Activated gamma-delta T cell treated with Interleukin-2 at 50 U/mL for 16 hours (primary cell): ENCODE results near the gene HAUS7.
A peak's percentile ranks its signal among the peaks of the same experiment; 100 is the strongest.

Experiments used
- DNase-seq: peaks from one replicate; pipeline ENCODE4 v3.0.0-alpha.2; 2020

The HAUS7 gene

DNA sequence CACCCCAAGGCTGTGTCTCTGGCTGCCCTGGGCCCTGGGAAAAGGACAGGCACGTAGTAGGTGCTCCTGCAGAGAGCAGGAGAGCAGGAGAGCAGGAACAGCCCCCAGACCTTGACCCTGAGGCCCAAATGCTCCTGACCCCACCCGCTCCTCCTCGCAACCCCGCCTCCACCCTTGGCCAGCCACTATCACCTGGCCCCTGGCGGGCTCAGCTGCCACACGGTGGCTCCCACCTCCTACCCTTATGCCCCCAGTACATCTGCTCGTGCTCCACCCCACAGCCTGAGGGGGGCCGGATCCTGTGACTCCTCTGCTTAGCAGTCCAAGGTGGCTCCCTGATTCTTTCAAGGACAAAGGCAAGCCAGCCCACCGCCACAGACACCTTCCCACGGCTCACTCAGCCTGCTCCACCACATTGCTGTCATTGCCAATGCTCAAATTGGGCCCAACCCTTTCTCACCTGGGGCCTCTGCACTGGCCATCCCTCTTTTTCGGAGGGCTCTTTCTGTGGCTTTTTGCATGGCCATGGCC, 5.4 kb upstream of the HAUS7 start:
- no peak for DNase-seq

DNA sequence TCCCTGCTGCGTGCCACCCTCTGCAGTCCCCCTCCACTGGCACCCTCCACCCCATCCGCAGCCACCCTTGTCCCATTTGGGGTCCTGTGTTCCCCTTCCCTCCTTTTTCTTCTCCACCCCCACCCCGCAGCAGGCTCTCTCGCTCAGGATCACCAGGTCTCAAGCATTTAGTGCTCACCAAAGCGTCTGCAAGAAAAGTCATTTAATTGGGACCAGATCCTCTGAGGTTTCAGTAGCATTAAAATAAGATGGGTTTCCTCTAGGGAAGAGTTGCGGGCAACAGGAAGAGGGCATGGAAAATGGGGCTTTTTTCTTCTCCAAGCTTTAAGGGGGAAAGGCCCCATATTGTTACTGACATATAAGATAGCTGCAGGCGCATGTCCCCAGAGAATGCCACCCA, 4.9 kb upstream of the HAUS7 start:
- no peak for DNase-seq

DNA sequence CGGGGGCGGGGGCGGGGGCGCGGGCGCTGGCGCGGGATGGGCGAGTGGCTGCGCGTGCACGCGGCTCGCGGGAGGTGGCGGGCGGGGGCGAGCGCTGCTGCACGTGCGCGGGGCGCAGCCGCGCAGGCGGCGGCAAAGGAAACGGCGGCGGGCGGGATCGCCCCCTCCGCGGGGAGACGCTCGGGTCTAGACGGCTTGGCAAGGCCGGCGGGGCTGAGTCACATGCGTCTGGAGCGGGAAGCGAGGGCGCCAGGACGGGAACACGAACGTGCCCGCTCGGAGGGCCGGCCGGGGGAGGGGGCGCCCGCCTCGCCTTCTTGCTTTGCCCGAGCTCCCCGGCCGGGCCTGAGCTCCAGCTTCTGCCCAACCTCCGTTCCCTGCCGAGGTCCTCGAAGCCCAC, 4.3 kb upstream of the HAUS7 start:
- peak; percentile 27 for DNase-seq

DNA sequence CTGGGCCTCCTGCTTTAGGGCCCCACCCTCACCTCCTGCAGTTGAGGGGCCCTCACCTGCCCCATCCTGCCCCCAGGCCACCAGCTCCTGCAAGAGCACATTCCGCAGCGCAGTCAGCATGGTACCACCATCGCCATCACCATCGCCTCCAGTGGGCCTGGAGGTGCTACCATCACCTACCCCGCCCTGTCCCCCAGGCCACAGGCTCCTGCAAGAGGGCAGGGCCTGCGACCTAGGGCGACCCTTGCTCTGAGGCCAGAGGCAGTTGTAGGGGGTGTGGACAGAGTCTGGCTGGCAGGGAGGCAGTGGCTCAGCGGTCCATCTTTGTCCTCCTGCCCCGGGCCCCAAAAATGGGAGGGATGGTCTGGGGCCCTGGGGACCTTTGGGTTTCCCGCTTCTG, 3.9 kb upstream of the HAUS7 start:
- no peak for DNase-seq

DNA sequence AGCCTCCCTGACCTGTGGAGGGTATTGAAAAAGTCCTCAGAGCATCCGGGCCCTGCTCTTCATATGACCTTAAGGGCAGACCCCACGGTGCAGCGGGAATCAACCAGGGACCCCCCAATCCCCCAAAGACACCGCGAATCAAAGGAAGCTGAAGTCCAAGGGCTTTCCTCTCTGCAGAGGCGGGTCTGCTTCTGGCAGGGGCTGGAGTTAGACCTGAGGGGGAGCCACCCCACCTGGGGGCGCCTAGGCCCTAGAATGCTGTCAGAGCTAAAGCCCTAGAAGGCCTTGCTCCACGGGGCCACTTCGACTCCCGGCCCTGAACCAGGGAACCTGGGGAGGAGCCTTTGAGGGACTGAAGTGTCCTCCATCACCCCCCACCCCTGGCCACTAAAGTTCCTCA, 2.8 kb upstream of the HAUS7 start:
- no peak for DNase-seq

DNA sequence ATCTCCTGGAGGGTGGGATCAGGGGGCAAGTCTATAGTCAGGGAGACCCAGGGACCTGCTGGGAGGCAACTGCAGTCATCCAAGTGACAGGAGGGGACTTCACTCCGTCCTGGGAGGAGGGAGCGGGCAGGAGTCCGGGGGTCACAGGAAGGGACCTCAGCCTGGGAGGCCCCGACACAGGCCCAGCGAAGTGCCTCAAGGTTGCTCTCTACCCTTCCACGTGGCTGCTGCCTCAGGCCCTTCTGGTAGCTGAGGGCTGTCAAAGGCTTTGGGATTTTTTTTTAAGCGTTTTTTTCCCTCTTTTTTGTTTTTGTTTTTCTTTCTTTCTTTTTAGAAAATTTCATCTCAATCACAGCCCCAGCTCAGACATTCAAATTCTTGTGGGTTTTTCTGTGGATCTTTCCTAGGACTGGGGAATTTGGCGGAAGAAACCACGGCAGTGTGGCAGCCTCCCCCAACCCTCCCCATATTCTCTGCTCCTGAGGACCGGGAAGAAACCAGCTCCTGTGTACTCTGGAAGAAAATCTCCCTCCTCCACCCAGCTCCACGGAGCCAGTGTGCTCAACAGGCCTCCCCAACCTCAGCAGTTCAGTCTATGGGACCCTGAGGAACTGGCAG, 1.4 kb upstream of the HAUS7 start:
- DNase-seq = no peak

DNA sequence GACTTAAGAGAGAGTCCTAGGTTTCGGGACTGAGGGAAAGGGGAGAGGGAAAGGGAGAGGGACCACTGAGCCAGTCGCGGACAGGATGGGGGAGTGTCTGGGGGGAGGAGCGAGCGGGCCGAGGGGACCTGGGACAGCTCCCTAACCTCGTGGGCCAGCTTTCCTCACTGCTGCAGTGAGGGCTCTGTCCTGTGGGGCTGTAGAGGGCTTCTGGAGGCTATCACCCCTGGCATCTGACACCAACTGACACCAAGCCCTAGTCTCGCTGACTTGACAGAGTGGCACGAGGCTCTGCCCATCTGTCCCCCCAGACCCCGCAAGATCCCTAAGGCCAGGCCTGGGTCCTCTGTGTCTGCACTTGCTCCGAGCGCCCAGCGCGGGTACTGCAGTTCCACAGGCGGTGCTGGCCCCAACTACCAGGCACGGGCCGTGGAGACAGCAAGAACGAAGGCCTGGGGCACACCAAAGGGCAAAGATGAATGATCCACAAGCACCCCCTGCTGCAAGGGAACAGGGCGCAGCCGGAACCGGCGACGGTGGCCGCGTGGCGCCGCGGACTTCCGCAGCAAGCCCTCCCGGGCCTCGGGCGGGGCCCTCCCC, 465 bp downstream of the HAUS7 start:
- no peak for DNase-seq

DNA sequence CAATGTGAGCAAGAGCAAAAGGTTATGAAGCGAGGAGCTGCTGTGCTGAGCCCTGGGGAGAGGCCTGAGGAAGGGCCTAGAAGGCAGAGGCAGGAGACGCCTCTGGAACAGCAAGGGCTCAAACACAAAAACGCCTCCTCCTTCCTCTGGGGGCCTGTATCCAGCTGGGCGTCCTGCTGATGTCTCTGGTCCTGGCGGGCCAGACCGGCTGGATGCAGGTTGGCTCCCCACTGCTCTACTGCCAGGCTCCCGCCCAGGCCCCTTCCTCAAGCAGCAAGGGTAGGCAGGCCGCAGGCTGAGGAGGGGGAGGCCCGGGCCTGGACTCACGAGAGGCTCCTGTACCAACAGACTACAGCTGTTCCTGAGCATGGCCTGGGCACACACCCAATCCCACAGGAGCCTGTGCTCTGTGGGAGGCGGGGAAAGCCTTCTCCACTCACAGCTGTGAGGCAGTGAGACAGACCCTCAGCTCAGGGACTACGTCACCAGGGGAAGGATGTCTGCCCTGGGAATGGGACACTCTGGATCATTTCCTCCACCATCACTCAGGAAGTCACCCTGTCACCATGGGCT, 2.3 kb downstream of the HAUS7 start:
- no peak for DNase-seq

DNA sequence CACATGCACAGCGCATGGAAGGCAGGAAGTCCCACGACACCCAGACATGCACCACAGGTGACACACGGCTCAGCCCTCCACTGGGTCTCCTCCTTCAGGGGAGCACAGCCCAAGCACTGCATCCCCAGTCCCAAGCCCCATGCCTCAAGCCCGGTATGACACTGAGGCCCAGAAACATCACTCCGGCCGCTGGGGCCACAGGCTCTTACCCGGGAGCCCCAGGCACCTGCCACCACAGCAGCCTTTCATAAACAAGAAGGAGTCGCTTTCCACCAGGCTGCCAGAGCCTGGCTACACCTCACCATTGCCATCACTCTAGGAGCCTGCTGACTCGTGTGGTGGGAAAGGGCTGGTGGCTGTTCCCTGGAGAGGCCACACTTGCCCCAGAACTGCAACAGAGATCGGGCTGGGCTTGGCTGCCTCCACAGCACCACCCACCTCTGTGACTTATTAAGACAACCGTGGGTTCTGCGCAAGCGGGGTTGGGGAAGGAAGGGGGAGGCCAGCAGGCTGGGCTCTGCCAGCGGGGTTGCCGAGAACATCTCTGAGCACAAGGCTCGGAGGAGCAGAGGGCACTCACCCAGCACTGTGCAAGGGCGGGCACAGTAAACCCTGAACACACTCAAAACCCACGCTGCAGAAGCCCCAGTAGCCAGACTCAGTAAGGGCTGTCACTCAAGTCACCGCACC, 4.5 kb downstream of the HAUS7 start:
- no peak for DNase-seq

DNA sequence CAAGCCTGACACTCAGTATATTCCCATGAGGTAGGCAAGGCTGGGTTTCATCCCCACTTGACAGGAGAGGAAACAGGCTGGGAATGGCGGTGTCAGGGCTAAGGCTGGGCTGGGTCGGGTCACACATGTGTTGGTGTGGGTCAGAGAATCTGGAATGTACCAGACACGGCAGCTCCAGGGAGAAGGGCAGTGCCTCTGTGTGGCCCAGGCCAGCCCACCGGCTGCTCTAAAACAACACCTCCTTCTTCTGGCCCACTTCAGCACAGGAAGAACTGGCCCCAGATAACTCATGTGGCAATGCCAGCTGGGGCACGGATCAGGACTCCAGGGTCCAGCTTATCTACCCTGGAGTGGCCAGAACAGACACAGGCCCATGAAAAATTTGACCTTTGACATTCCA, 6.3 kb downstream of the HAUS7 start:
- no peak for DNase-seq

DNA sequence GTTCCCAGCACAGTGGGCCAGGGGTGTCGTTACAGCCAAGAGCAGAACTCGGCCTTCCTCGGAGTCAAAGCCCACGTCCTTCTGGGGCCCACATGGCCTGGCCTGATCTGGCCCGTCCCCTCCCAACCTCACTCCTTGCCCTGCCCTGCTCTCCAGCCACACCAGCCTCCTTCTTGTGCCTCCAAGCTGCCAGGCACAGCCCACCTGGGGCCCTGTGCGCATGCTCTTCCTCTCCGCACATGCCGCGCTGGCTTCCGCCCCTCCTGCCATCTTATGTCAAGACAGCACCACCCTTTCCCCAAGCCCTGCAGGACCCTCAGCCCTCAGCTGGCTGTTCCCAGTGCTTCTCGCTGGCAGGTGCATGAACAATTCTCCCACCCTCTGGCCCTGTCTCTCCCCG, 6.8 kb downstream of the HAUS7 start:
- DNase-seq = no peak

DNA sequence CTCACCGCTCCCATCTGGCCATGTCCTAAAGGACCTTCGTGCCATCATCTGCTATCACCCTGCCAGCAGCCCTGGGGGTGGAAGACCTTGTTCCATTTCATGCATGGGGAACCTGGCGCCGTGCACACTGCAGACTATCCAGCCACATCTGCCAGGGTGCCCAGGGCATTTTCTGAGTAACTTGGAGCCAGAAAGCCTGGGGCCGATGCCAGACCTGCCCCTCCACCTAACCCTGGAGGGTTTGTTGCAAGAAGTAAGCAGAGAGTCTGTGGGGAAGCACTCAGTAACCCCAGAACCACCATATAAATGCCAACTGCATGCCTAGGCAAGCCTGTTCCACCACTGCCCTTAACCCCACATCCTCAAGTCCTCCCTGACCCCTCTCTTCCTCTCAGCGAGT, 7.3 kb downstream of the HAUS7 start:
- no peak for DNase-seq

DNA sequence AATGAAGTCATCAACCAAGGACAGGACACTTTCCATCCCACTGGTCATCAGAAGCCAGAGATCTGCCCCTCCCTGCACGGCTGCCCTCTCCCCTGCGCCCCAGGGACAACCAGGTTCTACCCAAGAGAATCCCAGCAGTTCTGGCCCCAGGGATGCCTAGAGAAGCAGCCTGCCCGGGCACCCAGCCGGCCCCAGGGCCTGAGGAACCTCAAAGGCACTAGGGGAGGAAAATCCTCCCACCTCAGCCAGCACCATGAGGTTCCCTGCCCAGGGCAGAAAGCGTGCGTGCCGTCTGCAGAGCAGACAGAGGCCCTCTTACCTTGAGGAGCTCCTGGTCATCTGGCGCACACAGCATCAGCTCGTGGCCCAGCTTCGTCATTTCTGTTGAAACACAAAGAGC, 8.1 kb downstream of the HAUS7 start:
- DNase-seq = no peak

DNA sequence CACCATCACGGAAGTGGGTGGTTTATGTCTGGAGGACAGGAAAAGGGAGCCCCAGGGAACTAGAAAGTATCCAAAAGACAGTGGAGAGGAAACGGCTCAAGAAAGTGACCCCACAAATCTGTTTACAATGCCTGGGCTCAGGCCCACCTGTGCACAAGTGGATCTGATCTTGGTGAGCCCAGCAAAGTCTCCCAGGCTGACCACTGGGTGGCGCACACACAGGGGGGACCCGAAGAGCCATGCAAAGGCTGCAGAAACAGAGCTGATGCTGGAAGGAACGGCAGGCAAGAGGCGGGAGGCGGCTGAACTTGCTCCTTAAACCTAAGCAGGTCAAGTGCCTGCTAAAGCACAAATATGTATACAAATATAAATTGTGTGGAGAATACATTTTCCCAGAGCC, 9.6 kb downstream of the HAUS7 start:
- peak; percentile 39 for DNase-seq

DNA sequence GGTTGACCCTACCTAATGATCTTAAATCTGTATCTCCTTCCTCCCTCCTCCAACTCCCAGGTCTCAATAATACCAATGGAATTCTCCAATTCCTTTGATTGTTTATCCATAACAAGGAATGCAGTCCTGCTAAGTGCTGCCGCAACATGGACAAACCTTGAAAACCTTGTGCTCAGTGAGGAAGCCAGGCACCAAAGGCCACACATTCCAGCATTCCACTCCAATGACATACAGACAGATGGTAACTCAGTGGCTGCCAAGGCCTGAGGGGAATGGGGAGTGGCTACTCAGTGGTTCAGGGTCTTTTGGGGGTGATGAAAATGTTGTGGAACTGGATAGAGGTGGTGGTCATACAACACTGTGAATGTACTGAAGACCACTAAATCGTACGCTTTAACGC, 10.4 kb downstream of the HAUS7 start:
- no peak for DNase-seq

DNA sequence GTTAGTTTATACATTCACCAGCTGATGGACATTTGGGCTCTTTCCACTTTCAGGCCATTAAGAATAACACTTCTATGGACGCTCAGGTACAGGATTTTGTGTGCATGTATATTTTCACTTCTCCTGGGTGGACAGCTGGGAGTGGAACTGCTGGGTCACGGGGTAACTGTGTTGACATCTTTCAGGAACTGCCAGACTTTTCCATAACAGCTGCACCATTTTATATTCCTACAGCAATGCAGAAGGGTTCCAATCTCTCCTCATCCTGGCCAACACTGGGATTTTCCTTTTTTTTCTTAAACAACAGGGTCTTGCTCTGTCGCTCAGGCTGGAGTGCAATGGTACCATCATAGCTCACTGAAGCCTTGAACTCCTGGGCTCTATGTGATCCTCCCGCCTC, 11.9 kb downstream of the HAUS7 start:
- DNase-seq = no peak

DNA sequence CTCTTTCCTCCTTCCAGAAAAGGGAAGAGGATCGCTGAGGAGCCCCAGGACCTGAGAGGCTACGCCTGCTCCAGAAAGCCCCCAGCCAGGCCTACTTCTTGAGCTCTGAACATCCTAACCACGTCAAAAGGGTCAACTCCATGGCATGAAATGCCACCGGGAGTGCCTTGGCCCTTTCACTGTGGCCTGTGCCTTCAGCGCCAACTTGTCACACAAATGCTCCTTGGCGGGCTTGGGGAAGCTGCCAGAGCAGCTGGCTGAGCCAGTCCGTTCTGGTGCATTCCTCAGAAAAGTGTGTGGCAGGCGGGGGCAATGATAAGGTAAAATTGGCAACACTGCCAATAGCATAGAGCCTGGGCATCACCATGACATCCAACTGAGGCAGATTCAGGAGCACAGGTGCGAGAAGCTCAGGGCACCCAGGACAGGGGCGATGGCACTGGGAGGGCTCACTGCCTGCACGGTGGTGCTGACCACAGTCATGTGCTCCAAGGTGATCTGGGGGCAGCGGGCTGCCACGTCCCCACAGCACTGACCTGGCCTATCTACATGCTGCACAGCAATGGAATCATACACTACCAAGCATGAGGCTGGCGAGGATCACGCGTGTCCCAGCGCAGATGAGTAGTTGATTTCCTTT, 12.4 kb downstream of the HAUS7 start:
- no peak for DNase-seq

DNA sequence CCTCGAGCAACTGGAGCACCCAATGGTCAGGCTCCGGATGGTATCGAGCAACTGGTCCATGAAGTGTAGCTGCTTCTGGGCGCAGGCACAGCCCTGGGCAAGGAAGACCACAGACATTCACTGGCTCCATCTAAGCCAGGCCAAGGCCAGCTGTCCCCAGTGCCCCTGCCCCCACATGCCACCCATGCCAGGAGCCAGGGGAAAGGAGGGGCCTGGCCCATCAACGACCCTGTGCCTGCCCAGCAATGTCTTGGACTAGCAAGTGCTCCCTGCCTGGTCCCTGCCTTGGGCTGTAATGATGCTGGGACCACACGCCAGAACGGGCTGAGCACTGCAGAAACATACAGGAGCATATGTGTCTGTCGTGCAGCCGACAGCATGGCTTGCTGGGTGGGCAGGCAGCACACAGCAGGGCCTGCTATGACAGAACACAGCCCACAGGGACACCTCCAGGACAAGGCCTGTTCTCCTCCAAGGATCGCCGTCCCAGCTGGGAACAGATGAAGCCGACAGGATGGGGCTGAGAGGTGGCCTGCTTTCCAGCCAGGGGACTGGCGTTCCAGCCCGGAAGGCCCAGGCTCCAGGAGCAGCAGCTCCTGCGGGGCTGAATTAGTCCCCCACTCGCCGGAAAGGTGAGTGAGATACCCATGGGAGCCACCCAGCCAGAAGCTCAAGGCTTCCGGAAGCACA, 13.1 kb downstream of the HAUS7 start:
- DNase-seq = no peak

DNA sequence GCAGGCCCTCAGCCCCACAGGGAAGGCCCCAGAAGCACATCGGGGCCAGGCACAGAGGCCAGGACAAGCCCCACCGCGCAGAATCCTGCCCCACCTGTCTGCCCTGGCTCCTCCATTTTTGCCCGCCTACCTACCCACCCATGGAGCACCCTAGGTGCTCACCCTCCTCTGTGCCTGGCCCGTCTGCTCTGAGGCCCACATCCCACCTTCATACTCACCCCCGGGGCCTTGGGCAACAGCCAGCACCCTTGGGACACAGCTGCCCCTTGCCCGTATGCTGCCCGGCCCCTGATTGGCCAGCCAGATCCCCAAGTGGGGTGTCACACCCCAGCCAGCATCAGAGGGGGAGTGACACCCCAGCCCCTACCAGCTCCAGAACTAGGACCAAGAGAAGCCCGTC, 13.7 kb downstream of the HAUS7 start:
- DNase-seq = no peak

DNA sequence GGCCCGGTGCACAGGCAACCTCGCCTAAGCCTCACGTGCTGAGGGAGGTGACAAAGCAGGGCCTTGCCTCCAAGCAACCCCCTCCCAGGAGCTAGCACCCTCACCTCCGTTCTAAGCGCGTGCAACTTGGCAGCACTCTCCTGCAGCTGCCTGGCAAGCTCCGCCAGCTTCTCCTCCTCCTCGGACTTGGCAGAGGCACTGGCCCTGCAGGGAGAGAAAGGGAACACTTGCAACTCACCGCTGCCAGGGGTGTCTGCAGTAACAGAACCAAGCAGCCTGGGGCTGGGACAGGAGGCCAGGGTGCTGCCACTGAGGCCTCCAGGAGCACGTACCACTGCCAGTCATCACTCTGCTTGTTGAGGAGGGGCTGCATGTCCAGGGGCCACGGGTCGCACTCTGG, 14.2 kb downstream of the HAUS7 start:
- no peak for DNase-seq

DNA sequence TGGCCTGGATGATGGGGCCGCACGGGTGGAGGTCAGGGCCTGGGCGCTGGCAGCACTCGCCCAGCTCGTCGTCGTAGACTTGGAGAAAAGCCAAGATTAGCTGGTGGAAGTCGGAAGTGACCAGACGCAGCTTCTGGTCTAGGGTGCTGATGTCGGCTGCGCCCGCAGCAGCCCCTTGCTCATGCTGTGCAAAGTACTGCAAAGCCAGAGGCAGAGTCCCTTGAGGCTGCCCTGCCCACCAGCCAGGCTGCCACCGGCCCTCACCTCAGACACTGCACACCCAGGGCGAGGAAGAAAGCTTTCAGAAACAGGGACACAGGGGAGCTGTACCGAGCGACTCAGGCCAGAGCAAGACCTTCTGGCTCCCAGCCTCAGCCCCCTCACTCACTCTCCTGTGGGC, 14.8 kb downstream of the HAUS7 start:
- DNase-seq = no peak

DNA sequence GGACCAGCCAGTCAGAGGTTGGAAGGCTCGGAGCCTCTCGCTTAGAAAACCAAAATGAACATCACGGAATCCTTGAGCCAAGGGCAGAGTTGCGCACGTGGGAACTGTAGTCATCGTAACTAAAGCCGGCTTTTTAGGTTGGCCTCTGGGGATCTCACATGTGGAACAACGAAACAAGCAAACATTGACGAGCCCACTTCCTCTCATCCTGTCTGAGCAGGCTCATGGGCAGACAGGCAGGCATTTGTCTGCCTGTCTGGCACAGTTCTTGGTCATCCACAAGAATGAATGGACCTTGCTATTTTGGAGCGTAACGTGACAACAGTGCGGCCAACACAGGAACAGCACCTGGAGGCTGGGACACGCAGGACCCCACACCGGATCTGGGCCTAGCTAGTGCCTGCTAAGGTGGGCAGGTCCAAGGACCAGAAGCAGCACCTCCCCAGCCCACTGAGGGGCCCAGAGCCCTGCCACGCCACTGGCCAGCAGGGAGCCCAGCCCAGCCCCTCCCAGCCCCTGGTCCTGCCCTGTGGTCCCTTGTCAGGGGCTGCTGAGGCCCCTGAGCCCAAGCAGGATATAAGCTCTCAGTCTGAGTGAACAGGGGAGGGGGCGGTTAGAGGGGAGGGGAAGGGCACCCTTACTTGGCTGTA, 15.3 kb downstream of the HAUS7 start:
- DNase-seq = no peak

DNA sequence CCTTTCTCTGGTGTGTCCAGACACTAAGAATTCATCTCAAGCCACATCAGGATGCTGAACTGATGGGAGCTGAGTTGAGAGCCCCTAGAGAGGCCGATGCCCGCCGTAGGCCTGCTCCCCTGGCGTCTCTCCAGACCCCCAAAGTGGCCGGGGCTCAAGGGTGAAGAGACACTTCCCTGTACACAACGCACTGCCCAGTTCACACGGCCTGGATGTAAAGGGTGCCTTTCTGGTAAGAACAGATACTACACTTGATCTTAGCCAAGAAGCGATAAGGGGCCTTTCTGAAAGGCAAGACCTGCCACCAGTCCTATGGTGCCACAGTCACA, 19.5 kb downstream of the HAUS7 start:
- no peak for DNase-seq
